MCF 10A (cell line): ENCODE results near the gene OR5H2. TPM values are rescaled to one million over a fixed set of nuclear protein-coding genes. Genes with fewer than 3 reads are reported as not detected.

ENCODE experiments used
- BruUV-seq: library from RNA; stranded (reverse); fragments of 400-500 nt; replicated peaks from 2 replicates; lab custom pipeline; 2021; lab: Mats Ljungman, UMichigan
- CTCF ChIA-PET: fragments of 300-600 bp; sonication (Branson Sonifier 250); formaldehyde crosslinking; extraction: SDS; loops from one replicate; lab custom pipeline; 2021; ENCODE audit warnings: antibody characterized with exemption, inconsistent platforms; lab: Yijun Ruan, JAX
- POLR2A ChIA-PET: fragments of 300-600, 350-650 bp; sonication (Branson Sonifier 250); formaldehyde crosslinking; extraction: SDS; loops from one replicate; lab custom pipeline; 2020; ENCODE audit warnings: antibody characterized with exemption, inconsistent platforms; lab: Yijun Ruan, JAX
- DNase-seq: peaks from one replicate; pipeline ENCODE4 v3.0.0-alpha.2; 2018; ENCODE audit not compliant: unreplicated experiment
- H3K27ac Mint-ChIP-seq: one replicate; pipeline ENCODE4 v1.8.0; 2022; ENCODE audit warnings: mild to moderate bottlenecking, low read depth, mixed read lengths; ENCODE audit not compliant: unreplicated experiment
- H3K27me3 Mint-ChIP-seq: one replicate; pipeline ENCODE4 v1.8.0; 2022; ENCODE audit warnings: mixed read lengths; ENCODE audit not compliant: insufficient read depth, unreplicated experiment
- H3K36me3 Mint-ChIP-seq: one replicate; pipeline ENCODE4 v1.8.0; 2022; ENCODE audit warnings: mild to moderate bottlenecking, moderate library complexity, mixed read lengths; ENCODE audit not compliant: insufficient read depth, unreplicated experiment
- H3K4me1 Mint-ChIP-seq: one replicate; pipeline ENCODE4 v1.8.0; 2022; ENCODE audit warnings: mixed read lengths; ENCODE audit not compliant: insufficient read depth, unreplicated experiment
- H3K4me3 Mint-ChIP-seq: one replicate; pipeline ENCODE4 v1.8.0; 2022; ENCODE audit warnings: mild to moderate bottlenecking, moderate library complexity, mixed read lengths; ENCODE audit not compliant: unreplicated experiment
- H3K9me3 Mint-ChIP-seq: one replicate; pipeline ENCODE4 v1.8.0; 2022; ENCODE audit warnings: mixed read lengths; ENCODE audit not compliant: unreplicated experiment
- intact Hi-C: fragments of 100-400 bp; cut with micrococcal nuclease; formaldehyde crosslinking; loops from 2 replicates; pipeline ENCODE4 v1.14.1; 2022
- total RNA-seq: library from RNA; stranded (reverse); gene quantifications from 2 replicates; pipeline ENCODE4 v1.2.3, GENCODE V29; 2022
- TF ChIP-seq, protein P1 (sequence below): fragments of 200-600 bp; IDR thresholded peaks from one replicate; pipeline ENCODE4 v1.8.0; 2022; ENCODE audit warnings: antibody characterized with exemption, mild to moderate bottlenecking; ENCODE audit not compliant: unreplicated experiment

OR5H2 gene
- total RNA-seq, 1 experiment from 2014 or later, result not detected

GRCh38 chr3:98323425-98323824 lies 41.1 kb downstream of the OR5H2 start:
- Mint-ChIP-seq H3K27me3 (peaks cover 56% of the 10 kb centered on the region), H3K4me1 (no peaks in the 10 kb centered on the region), H3K9me3 (no peaks in the 10 kb centered on the region), H3K36me3 (no peaks in the 10 kb centered on the region), H3K27ac (no peak overlapping the region), H3K4me3 (no peak overlapping the region)
- ChIA-PET CTCF (no interaction called here), POLR2A (no interaction called here)
- TF ChIP-seq, protein P1, sequence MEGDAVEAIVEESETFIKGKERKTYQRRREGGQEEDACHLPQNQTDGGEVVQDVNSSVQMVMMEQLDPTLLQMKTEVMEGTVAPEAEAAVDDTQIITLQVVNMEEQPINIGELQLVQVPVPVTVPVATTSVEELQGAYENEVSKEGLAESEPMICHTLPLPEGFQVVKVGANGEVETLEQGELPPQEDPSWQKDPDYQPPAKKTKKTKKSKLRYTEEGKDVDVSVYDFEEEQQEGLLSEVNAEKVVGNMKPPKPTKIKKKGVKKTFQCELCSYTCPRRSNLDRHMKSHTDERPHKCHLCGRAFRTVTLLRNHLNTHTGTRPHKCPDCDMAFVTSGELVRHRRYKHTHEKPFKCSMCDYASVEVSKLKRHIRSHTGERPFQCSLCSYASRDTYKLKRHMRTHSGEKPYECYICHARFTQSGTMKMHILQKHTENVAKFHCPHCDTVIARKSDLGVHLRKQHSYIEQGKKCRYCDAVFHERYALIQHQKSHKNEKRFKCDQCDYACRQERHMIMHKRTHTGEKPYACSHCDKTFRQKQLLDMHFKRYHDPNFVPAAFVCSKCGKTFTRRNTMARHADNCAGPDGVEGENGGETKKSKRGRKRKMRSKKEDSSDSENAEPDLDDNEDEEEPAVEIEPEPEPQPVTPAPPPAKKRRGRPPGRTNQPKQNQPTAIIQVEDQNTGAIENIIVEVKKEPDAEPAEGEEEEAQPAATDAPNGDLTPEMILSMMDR, result no peak
- DNase-seq, result no peak
- BruUV-seq, result no TSS peak
- intact Hi-C loops, result no loop called here

DNA sequence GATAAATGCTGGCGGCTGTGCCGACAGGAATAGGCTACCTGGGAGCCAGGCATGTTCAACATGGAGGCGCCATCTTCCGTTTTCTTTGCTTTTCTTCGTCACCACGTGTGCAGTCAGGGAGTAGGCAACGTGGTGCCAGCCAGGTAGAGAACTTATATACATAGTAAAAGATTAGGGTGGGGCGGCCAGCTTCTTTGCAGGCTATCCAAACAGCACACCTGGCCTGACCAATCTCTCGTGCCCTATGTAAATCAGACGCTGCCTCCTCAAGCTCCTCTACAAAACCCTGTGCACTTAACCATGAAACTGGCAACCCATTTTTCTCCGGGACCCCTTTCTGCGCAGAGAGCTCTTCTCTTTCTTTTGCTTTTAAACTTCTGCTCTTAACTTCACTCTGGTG lies 42.8 kb downstream of the OR5H2 start:
- CTCF ChIA-PET, result interaction anchor here (0.7 to 2.0 kb wide), 5 partner anchors 10 to 287 kb away, joined by 3 to 5 read pairs (median 3); no protein-coding TSS in a partner anchor
- H3K4me3 Mint-ChIP-seq, result no peak overlapping the region

DNA sequence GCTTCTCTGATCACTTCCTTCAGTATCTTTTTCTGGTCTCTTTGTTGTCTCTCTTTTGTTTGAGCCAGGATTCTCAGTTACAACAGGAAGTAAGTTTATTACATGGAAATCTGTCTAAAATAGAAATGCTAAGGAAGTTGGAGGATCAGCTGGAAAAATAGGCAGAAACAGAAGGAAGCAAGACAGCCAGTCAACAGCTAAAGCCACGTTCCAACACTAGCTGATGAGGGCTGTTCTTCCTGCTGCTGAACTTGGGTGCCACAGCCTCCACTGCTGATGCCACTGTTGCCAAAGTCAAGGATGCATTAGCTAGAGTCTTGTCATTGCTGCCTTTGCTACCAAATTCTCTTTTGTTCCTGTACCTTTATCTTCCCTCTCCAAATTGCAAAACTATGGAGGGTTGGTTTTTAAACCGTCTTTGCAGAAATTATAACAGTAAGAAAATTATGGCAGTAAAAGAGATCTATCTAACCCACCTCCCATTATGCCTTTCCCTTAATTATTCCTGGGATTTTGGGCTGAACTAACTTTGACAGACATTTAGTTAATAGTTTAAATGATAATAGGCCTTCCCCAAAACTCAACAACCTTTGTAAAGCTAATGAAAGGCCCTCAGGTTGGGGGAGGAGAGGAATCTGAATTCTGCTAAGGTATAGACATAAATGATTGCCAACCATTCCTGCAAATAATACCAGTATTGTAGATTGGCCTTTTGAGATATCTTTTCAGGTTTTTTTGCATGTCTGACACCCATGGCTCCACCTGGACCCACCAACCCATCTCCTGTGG lies 44.0 kb downstream of the OR5H2 start:
- Mint-ChIP-seq H3K27ac (no peak overlapping the region), H3K4me1 (no peaks in the 10 kb centered on the region), H3K27me3 (peaks cover 76% of the 10 kb centered on the region), H3K4me3 (no peak overlapping the region), H3K36me3 (no peaks in the 10 kb centered on the region), H3K9me3 (no peaks in the 10 kb centered on the region)
- BruUV-seq, result no TSS peak
- intact Hi-C loops, result no loop called here
- ChIA-PET POLR2A (interaction anchor here (0.8 kb wide), 1 partner anchor 278 kb away, joined by 3 read pairs; no protein-coding TSS in a partner anchor), CTCF (interaction anchor here (0.6 to 2.0 kb wide), 5 partner anchors 280 to 430 kb away, joined by 3 to 8 read pairs (median 4); no protein-coding TSS in a partner anchor)
- DNase-seq, result no peak
- TF ChIP-seq, protein P1, result no peak

More for the DNA sequence above, 42.8 kb downstream of the OR5H2 start:
- H3K27me3 Mint-ChIP-seq, result peaks cover 63% of the 10 kb centered on the region
- TF ChIP-seq, protein P1, result no peak
- H3K36me3 Mint-ChIP-seq, result no peaks in the 10 kb centered on the region
- POLR2A ChIA-PET, result no interaction called here
- no peak for DNase-seq
- H3K27ac Mint-ChIP-seq, result no peak overlapping the region
- intact Hi-C loops, result loop anchor here (1.0 kb wide), 1 partner anchor 248 kb away; no protein-coding TSS in a partner anchor
- H3K4me1 Mint-ChIP-seq, result no peaks in the 10 kb centered on the region
- BruUV-seq, result no TSS peak
- H3K9me3 Mint-ChIP-seq, result no peaks in the 10 kb centered on the region

GRCh38 chr3:98326945-98327344 lies 44.6 kb downstream of the OR5H2 start:
- no TSS peak for BruUV-seq
- TF ChIP-seq, protein P1, result no peak
- CTCF ChIA-PET, result interaction anchor here (0.5 to 1.4 kb wide), 3 partner anchors 213 to 429 kb away, joined by 3 to 8 read pairs (median 4); no protein-coding TSS in a partner anchor

More at GRCh38 chr3:98326945-98327344, 44.6 kb downstream of the OR5H2 start:
- no peaks in the 10 kb centered on the region for H3K9me3 Mint-ChIP-seq
- DNase-seq, result no peak
- H3K27ac Mint-ChIP-seq, result no peak overlapping the region
- H3K27me3 Mint-ChIP-seq, result peaks cover 79% of the 10 kb centered on the region
- POLR2A ChIA-PET, result no interaction called here
- H3K4me1 Mint-ChIP-seq, result no peaks in the 10 kb centered on the region
- intact Hi-C loops, result no loop called here
- no peak overlapping the region for H3K4me3 Mint-ChIP-seq
- H3K36me3 Mint-ChIP-seq, result no peaks in the 10 kb centered on the region
